ENCODE results near the gene NEK4.

DNA sequence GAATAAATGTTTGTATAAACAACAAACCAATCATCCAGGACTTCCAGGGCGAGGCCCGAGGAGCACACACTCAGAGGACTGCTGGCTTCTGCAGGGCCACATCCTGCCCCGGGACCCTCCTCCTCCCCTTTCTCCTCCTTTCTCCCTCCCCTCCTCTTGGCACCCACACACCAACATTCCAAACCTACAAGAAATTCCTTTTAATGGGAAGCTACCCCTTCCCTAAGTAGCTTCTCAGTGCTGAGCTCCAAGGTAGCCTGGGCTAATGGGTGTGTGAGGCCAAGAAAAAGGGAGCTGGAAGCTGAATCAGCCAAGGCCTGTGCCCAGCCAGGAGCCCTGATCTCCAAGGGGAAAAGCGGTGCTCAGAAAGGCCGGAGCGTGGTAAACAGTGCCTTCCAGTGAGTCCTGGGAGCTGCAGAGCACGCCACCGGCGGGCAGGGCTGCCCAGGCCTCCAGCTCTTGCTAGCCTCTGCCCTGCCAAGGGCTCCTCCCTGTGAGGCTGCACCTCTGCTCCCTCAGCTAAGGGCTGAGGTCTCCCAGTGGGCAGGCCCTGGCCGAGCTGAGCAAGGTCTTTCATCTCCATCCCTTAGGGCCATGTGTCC is 27.7 kb upstream of the NEK4 start:
- TF ChIP-seq NRF1 (IDR thresholded peaks at IDR 0.05; ENCODE audit: low read depth, low read length) (no peak), PBX3 (IDR thresholded peaks at IDR 0.05) (no peak), TAF1 (IDR thresholded peaks at IDR 0.05; ENCODE audit: borderline replicate concordance, low read depth, low read length) (no peak), RCOR1 (IDR thresholded peaks at IDR 0.05; ENCODE audit: low read length) (no peak)
- TF ChIP-seq, protein P1, sequence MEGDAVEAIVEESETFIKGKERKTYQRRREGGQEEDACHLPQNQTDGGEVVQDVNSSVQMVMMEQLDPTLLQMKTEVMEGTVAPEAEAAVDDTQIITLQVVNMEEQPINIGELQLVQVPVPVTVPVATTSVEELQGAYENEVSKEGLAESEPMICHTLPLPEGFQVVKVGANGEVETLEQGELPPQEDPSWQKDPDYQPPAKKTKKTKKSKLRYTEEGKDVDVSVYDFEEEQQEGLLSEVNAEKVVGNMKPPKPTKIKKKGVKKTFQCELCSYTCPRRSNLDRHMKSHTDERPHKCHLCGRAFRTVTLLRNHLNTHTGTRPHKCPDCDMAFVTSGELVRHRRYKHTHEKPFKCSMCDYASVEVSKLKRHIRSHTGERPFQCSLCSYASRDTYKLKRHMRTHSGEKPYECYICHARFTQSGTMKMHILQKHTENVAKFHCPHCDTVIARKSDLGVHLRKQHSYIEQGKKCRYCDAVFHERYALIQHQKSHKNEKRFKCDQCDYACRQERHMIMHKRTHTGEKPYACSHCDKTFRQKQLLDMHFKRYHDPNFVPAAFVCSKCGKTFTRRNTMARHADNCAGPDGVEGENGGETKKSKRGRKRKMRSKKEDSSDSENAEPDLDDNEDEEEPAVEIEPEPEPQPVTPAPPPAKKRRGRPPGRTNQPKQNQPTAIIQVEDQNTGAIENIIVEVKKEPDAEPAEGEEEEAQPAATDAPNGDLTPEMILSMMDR (IDR thresholded peaks at IDR 0.05), result no peak
